A673 (cell line): ENCODE results near the gene CHRM4. TPM values are rescaled to one million over a fixed set of nuclear protein-coding genes. Genes with fewer than 3 reads are reported as not detected.
A peak's percentile ranks its signal among the peaks of the same experiment; 100 is the strongest.

Source experiments
- BruUV-seq: library from RNA; stranded (reverse); fragments of 400-500 nt; replicated peaks from 2 replicates; lab custom pipeline; 2021; lab: Mats Ljungman, UMichigan
- CTCF ChIA-PET: fragments of 300-600 bp; sonication (Branson Sonifier 250); formaldehyde crosslinking; loops from one replicate; lab custom pipeline; 2022; ENCODE audit warnings: antibody characterized with exemption; lab: Charles Lee
- POLR2A ChIA-PET: fragments of 300-600 bp; sonication (Branson Sonifier 250); formaldehyde crosslinking; loops from one replicate; lab custom pipeline; 2022; ENCODE audit warnings: antibody characterized with exemption; ENCODE audit not compliant: low non-redundant PET; lab: Charles Lee
- DNase-seq: peaks from one replicate; pipeline ENCODE4 v3.0.0-alpha.2; 2015; ENCODE audit warnings: low spot score
- H3K27ac ChIP-seq: fragments of 200-600 bp; sonication (generic); 2 replicates; pipeline ENCODE4 v1.5.1; 2016; ENCODE audit warnings: mixed run types, low read depth, mild to moderate bottlenecking, mixed read lengths, antibody characterized with exemption, low read length; ENCODE audit not compliant: poor library complexity, severe bottlenecking
- H3K27me3 ChIP-seq: fragments of 200-600 bp; sonication (generic); replicated peaks from 2 replicates; pipeline ENCODE4 v1.6.1; 2017; ENCODE audit warnings: mixed run types, low read depth, mild to moderate bottlenecking, mixed read lengths, antibody characterized with exemption, low read length; ENCODE audit not compliant: insufficient read depth, poor library complexity
- H3K36me3 ChIP-seq: fragments of 200-600 bp; sonication (generic); 2 replicates; pipeline ENCODE4 v1.6.1; 2016; ENCODE audit warnings: mixed run types, mild to moderate bottlenecking, mixed read lengths, antibody characterized with exemption, low read length; ENCODE audit not compliant: insufficient read depth, poor library complexity, severe bottlenecking
- H3K4me1 ChIP-seq: fragments of 200-600 bp; sonication (generic); 2 replicates; pipeline ENCODE4 v1.6.1; 2017; ENCODE audit warnings: mixed run types, mild to moderate bottlenecking, mixed read lengths, antibody characterized with exemption, low read length; ENCODE audit not compliant: insufficient read depth, poor library complexity, severe bottlenecking
- H3K4me3 ChIP-seq: fragments of 200-600 bp; sonication (generic); 2 replicates; pipeline ENCODE4 v1.5.1; 2016; ENCODE audit warnings: low read depth, mixed run types, mild to moderate bottlenecking, mixed read lengths, low read length; ENCODE audit not compliant: poor library complexity, severe bottlenecking
- H3K9me3 ChIP-seq: fragments of 200-600 bp; sonication (generic); 2 replicates; pipeline ENCODE4 v1.6.1; 2016; ENCODE audit warnings: mixed run types, low read depth, mild to moderate bottlenecking, mixed read lengths, antibody characterized with exemption, low read length; ENCODE audit not compliant: poor library complexity, severe bottlenecking
- EZH2 ChIP-seq: fragments of 200-600 bp; sonication (generic); IDR thresholded peaks from 2 replicates; pipeline ENCODE4 v1.6.1; 2017; ENCODE audit warnings: borderline replicate concordance, low read depth, mild to moderate bottlenecking, mixed read lengths, antibody characterized with exemption, low read length; ENCODE audit not compliant: poor library complexity, severe bottlenecking
- intact Hi-C: fragments of 100-400 bp; cut with micrococcal nuclease; formaldehyde crosslinking; loops from one replicate; pipeline ENCODE4 v1.10.0; 2022; ENCODE audit not compliant: unreplicated experiment
- total RNA-seq: library from RNA; stranded (reverse); gene quantifications from 2 replicates; pipeline ENCODE4 v1.2.3, GENCODE V29; 2021
- TF ChIP-seq, protein P1 (sequence below): fragments of 300-800, 200-600 bp; sonication (generic); conservative IDR thresholded peaks from 2 replicates; pipeline ENCODE4 v1.5.1; 2017; ENCODE audit warnings: low read depth, mild to moderate bottlenecking, antibody characterized with exemption, low read length, moderate library complexity, mixed read lengths

The CHRM4 gene
- total RNA-seq, 1 experiment from 2014 or later, result not detected

DNA sequence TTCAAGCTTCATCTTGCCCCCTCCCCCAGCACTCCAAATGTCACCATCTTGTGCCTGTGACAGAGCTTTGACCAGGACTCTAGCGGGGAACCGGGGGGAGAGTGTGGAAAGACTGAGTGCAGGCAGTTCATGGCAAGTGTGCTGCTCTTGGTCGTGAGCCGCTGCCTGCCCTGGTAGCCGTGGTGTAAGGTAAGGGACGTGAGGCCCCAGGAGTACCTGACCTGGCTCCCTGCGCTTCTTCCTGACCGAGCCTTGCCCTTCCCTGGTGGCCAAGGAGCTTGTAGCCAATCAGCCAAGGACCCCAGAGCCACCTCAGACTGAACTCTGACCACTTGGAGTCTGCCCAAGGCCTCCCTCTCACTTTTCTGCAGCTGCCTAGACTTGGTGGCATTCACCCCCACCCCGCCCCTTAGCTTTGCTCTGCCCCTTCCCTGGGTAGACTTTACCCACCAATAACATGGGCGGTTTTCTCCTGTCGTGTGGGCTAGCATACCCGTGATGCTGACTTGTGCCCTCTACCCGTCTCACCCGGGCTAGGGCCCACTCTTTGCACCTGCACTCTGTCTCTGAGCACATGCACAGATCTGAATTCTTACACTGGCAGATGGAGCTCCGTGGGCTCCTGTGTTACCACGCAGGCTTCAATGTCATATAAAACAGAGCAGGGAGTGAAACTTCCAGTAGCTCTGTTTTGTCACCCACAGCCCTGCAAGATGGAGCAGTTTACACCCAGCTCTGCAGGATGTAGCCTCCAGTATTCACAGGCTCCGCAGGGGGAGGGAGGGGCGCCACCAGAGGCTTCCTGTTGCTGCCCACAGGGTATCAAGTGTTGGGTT, 42.8 kb downstream of the CHRM4 start:
- POLR2A ChIA-PET, result interaction anchor here (0.6 kb wide), 1 partner anchor 15 kb away, joined by 3 read pairs; no protein-coding TSS in a partner anchor
- BruUV-seq, result no TSS peak
- Histone ChIP-seq H3K9me3 (no peaks in the 10 kb centered on the region), H3K27me3 (no peaks in the 10 kb centered on the region), H3K27ac (peak overlapping the region; percentile 76), H3K36me3 (peaks cover 4% of the 10 kb centered on the region), H3K4me1 (peaks cover 56% of the 10 kb centered on the region), H3K4me3 (peak overlapping the region; percentile 71)
- CTCF ChIA-PET, result interaction anchor here (0.5 to 0.9 kb wide), 3 partner anchors 12 to 1440 kb away, joined by 3 to 4 read pairs (median 3); no protein-coding TSS in a partner anchor
- DNase-seq, result no peak
- no peak for TF ChIP-seq EZH2
- TF ChIP-seq, protein P1, sequence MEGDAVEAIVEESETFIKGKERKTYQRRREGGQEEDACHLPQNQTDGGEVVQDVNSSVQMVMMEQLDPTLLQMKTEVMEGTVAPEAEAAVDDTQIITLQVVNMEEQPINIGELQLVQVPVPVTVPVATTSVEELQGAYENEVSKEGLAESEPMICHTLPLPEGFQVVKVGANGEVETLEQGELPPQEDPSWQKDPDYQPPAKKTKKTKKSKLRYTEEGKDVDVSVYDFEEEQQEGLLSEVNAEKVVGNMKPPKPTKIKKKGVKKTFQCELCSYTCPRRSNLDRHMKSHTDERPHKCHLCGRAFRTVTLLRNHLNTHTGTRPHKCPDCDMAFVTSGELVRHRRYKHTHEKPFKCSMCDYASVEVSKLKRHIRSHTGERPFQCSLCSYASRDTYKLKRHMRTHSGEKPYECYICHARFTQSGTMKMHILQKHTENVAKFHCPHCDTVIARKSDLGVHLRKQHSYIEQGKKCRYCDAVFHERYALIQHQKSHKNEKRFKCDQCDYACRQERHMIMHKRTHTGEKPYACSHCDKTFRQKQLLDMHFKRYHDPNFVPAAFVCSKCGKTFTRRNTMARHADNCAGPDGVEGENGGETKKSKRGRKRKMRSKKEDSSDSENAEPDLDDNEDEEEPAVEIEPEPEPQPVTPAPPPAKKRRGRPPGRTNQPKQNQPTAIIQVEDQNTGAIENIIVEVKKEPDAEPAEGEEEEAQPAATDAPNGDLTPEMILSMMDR, result no peak
- intact Hi-C loops, result loop anchor here (10.0 kb wide), 1 partner anchor 834 kb away; no protein-coding TSS in a partner anchor

GRCh38 chr11:46347637-46348311, 43.8 kb downstream of the CHRM4 start:
- TF ChIP-seq, protein P1, result no peak
- TF ChIP-seq EZH2, result no peak
- no peak for DNase-seq
- ChIA-PET CTCF (interaction anchor here (0.6 to 1.2 kb wide), 12 partner anchors 9 to 104 kb away, joined by 3 to 6 read pairs (median 4); no protein-coding TSS in a partner anchor), POLR2A (no interaction called here)
- H3K4me1 ChIP-seq, result peaks cover 50% of the 10 kb centered on the region
- H3K27me3 ChIP-seq, result no peaks in the 10 kb centered on the region
- peaks cover 2% of the 10 kb centered on the region for H3K36me3 ChIP-seq
- peak overlapping the region; percentile 76 for H3K27ac ChIP-seq
- peak overlapping the region; percentile 71 for H3K4me3 ChIP-seq
- intact Hi-C loops, result loop anchor here (10.0 kb wide), 1 partner anchor 833 kb away; no protein-coding TSS in a partner anchor
- no TSS peak for BruUV-seq
- no peaks in the 10 kb centered on the region for H3K9me3 ChIP-seq

GRCh38 chr11:46346886-46347636, 44.5 kb downstream of the CHRM4 start, which contains the start of gene DGKZ:
DGKZ (plus strand) TSS chr11:46347463; CDS start chr11:46347660, 197 bp downstream.
- Histone ChIP-seq H3K27ac (peak within 1 kb of the TSS; percentile 76), H3K4me1 (peaks cover 50% of the 10 kb centered on the region), H3K9me3 (no peaks in the 10 kb centered on the region), H3K27me3 (no peaks in the 10 kb centered on the region), H3K36me3 (no peaks in the 10 kb centered on the region), H3K4me3 (peak within 1 kb of the TSS; percentile 71)
- peak; percentile 97 for DNase-seq
- ChIA-PET CTCF (interaction anchor here (0.6 to 1.2 kb wide), 12 partner anchors 9 to 104 kb away, joined by 3 to 6 read pairs (median 4); no protein-coding TSS in a partner anchor), POLR2A (no interaction called here)
- intact Hi-C loops, result loop anchor here (10.0 kb wide), 1 partner anchor 832 kb away; no protein-coding TSS in a partner anchor
- BruUV-seq, result no TSS peak
- TF ChIP-seq, protein P1, result peak; percentile 74
- TF ChIP-seq EZH2, result no peak
